ENCODE data around the gene COG1.

COG1 gene

DNA sequence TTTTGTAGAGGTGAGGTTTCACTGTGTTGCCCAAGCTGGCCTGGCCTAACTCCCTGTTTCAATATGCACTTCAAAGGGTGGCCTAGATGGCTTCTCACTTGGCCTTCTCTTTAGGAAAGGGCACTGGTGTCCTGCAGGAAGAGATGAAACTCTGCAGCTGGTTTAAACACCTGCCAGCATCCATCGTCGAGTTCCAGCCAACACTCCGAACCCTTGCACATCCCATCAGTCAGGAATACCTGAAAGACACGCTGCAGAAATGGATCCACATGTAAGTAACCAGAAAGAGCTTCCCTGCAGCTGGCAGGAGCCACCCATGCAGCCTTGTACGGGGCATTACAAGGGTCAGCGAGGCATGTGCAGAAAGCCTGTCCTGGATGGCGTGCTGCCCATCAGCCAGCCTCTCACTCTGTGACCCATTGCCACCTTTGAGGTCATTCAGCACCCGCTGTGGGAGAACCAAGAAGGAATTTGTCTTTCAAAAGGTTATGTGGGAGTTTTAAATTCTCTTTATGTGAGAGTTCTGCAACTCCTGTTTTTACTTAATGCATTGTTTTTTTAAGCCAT, 7.0 kb downstream of the COG1 start:
- H3K4me3 ChIP-seq (ENCODE audit: low read length), result no peak overlapping the region
- TF ChIP-seq ZNF274 (IDR thresholded peaks at IDR 0.05; ENCODE audit: low read depth, low read length), result no peak

GRCh38 chr17:73200476-73200875, 7.6 kb downstream of the COG1 start:
- no peak for TF ChIP-seq ZNF274 (IDR thresholded peaks at IDR 0.05; ENCODE audit: low read depth, low read length)
- H3K4me3 ChIP-seq (ENCODE audit: low read length), result no peak overlapping the region

DNA sequence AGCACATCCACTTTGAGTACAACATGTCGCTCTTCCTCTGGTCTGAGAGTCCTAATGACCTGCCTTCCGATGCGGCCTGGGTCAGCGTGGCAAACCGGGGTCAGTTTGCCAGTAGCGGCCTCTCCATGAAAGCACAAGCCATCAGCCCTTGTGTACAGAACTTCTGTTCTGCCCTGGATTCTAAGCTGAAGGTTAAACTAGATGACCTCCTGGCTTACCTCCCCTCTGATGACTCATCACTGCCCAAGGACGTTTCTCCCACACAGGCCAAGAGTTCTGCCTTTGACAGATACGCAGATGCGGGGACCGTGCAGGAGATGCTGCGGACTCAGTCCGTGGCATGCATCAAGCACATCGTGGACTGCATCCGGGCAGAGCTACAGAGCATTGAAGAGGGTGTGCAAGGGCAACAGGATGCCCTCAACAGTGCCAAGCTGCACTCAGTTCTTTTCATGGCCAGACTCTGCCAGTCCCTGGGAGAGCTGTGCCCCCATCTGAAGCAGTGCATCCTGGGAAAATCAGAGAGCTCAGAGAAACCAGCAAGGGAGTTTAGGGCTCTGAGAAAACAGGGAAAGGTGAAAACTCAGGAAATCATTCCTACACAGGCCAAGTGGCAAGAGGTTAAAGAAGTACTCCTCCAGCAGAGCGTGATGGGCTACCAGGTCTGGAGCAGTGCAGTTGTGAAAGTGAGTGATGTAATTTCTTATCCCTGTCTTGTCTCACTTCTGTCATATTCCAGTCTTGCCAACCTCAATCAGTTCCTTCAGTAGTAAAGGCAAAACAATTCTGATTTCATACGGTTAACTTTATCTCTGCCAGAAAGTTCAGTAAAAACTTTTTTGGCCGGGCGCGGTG, 8.6 kb downstream of the COG1 start:
- no peak for TF ChIP-seq ZNF274 (IDR thresholded peaks at IDR 0.05; ENCODE audit: low read depth, low read length)
- no peak overlapping the region for H3K4me3 ChIP-seq (ENCODE audit: low read length)

- H3K4me3 ChIP-seq (ENCODE audit: low read length), result no peak overlapping the region
- TF ChIP-seq ZNF274 (IDR thresholded peaks at IDR 0.05; ENCODE audit: low read depth, low read length), result no peak
These were observed 10.4 kb downstream of the COG1 start for GRCh38 chr17:73203135-73203787.

- TF ChIP-seq ZNF274 (IDR thresholded peaks at IDR 0.05; ENCODE audit: low read depth, low read length), result no peak
These were observed 11.1 kb downstream of the COG1 start for GRCh38 chr17:73203788-73204479.

DNA sequence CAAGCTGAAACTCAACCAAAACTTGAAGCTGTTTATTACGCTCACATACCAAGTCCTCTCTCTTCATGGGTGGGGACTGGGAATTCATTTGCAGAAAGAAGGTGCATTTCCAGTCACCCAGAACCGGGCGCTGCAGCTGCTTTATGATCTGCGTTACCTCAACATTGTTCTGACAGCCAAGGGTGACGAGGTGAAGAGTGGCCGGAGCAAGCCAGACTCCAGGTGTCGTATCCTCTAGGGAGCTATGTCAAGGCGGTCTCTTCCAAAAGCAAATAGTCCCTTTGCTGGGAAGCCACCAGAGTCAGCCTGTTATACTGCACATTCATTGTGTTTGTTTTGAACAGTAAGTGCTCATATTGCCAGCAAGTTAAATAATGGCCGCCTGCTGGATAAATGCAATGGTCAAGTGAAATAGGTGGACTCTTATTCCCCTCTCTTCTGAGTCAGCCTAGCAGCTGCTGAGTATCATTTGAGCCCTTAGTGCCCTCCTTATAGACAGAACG, 12.7 kb downstream of the COG1 start:
- H3K4me3 ChIP-seq (ENCODE audit: low read length), result no peak overlapping the region
- TF ChIP-seq ZNF274 (IDR thresholded peaks at IDR 0.05; ENCODE audit: low read depth, low read length), result no peak

More at GRCh38 chr17:73203788-73204479, 11.1 kb downstream of the COG1 start:
- no peak overlapping the region for H3K4me3 ChIP-seq (ENCODE audit: low read length)

GRCh38 chr17:73208139-73208827, 15.4 kb downstream of the COG1 start:
- TF ChIP-seq ZNF274 (IDR thresholded peaks at IDR 0.05; ENCODE audit: low read depth, low read length), result no peak
- H3K4me3 ChIP-seq (ENCODE audit: low read length), result no peak overlapping the region

- TF ChIP-seq ZNF274 (IDR thresholded peaks at IDR 0.05; ENCODE audit: low read depth, low read length), result no peak
- H3K4me3 ChIP-seq (ENCODE audit: low read length), result no peak overlapping the region
These were observed 16.6 kb downstream of the COG1 start for GRCh38 chr17:73209436-73209835.

GRCh38 chr17:73210002-73210678, 17.3 kb downstream of the COG1 start:
- H3K4me3 ChIP-seq (ENCODE audit: low read length), result no peak overlapping the region
- no peak for TF ChIP-seq ZNF274 (IDR thresholded peaks at IDR 0.05; ENCODE audit: low read depth, low read length)

DNA sequence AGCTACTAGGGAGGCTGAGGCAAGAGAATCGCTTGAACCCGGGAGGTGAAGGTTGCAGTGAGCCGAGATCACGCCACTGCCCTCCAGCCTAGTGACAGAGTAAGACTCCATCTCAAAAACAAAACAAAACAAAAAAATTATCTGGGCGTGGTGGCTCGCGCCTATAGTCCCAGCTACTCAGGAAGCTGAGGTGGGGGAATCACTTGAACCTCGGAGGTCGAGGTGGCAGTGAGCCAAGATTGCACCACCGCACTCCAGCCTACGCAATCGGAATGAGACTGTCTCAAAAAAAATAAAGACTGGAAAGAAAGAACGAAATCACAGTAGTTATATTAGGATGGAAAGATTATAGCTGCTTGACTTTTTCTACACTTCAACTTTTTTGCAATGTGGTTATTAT, 18.9 kb downstream of the COG1 start:
- no peak for TF ChIP-seq ZNF274 (IDR thresholded peaks at IDR 0.05; ENCODE audit: low read depth, low read length)
- no peak overlapping the region for H3K4me3 ChIP-seq (ENCODE audit: low read length)

GRCh38 chr17:73214008-73214407, 21.2 kb downstream of the COG1 start:
- H3K4me3 ChIP-seq (ENCODE audit: low read length), result no peak overlapping the region
- TF ChIP-seq ZNF274 (IDR thresholded peaks at IDR 0.05; ENCODE audit: low read depth, low read length), result no peak

DNA sequence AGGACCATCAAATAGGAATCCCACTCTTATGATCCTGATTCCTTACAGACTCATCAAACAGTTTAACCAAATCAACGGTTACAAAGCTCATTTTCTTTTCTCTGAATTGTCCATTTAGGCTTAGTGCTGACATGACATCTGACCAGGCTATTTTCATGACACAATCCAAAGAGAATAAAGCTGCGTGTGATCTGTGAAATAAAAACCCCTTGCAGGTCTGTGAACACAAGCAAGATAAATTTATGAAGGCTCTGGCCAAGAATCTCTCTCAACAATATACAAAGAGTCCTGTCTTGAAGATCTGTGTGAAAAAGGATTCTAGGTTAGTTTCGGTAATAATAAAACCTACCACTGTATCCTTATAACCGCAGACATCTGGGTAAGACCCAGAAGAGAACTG, 22.0 kb downstream of the COG1 start:
- H3K4me3 ChIP-seq (ENCODE audit: low read length), result no peak overlapping the region
- no peak for TF ChIP-seq ZNF274 (IDR thresholded peaks at IDR 0.05; ENCODE audit: low read depth, low read length)

DNA sequence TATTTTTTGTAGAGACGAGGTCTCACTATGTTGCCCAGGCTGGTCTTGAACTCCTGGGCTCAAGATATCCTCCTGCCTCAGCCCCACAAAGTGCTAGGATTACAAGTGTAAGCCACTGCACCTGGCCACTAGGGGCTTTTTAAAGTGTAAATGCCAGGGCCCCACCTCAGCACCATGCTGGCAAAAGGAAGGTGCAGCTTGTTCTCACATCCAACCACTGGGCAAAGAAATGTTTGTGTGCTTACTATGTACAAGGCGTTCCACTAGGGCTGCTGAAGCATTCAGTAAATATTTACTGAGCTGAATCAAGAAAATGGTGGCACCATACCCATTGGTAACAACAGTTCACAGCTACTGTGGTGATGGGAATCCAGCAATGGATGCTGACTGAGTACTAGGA, 22.6 kb downstream of the COG1 start:
- TF ChIP-seq ZNF274 (IDR thresholded peaks at IDR 0.05; ENCODE audit: low read depth, low read length), result no peak
- no peak overlapping the region for H3K4me3 ChIP-seq (ENCODE audit: low read length)

Data from GM08714 (cell line).